Skin epidermis (tissue), 12 donors: Measurements from ENCODE around the gene SEC14L6.

Experiments used
- H3K27ac ChIP-seq, 21 experiments: fragments of 200-600 bp; sonication (generic) in 11 of 21; one replicate each; pipeline ENCODE4 v1.5.0; 2020; ENCODE audit warnings: mild to moderate bottlenecking in 3 of 21, inconsistent platforms in 2 of 21, moderate library complexity in 2 of 21
- H3K4me3 ChIP-seq, 7 experiments: fragments of 200-600 bp; sonication (generic) in 2 of 7; one replicate each; pipeline ENCODE4 v1.5.0; 2020; ENCODE audit warnings: inconsistent platforms in 2 of 7, mild to moderate bottlenecking in 2 of 7, moderate library complexity in 1 of 7

SEC14L6 gene

GRCh38 chr22:30546616-30547015 lies at the start of gene SEC14L6:
Gene SEC14L6, minus strand, starts transcription at chr22:30546741. Its CDS starts 59 bp downstream, at chr22:30546682.
- Histone ChIP-seq H3K27ac (no peak within 1 kb of the TSS), H3K4me3 (no peak within 1 kb of the TSS)

- H3K27ac ChIP-seq, result no peak overlapping the region
- no peak overlapping the region for H3K4me3 ChIP-seq
Measured at GRCh38 chr22:30596199-30596598, 49.7 kb upstream of the SEC14L6 start.

GRCh38 chr22:30592360-30592713 lies 45.8 kb upstream of the SEC14L6 start:
- peak overlapping the region in 6 of 7 experiments; percentile 56 to 98 (median 78) for H3K4me3 ChIP-seq

GRCh38 chr22:30591588-30592359 lies 45.2 kb upstream of the SEC14L6 start, which contains the start of gene PES1:
Gene PES1, minus strand, starts transcription at chr22:30591910. Its CDS starts 77 bp downstream, at chr22:30591833.
- H3K4me3 ChIP-seq, result peak within 1 kb of the TSS; percentile 56 to 98 (median 73)
- peak within 1 kb of the TSS; percentile 28 to 95 (median 87) for H3K27ac ChIP-seq

More at GRCh38 chr22:30592360-30592713, 45.8 kb upstream of the SEC14L6 start:
- peak overlapping the region in 8 of 21 experiments; percentile 86 to 95 (median 92) for H3K27ac ChIP-seq

- peak overlapping the region in 19 of 21 experiments; percentile 73 to 95 (median 87) for H3K27ac ChIP-seq
- H3K4me3 ChIP-seq, result peak overlapping the region; percentile 56 to 98 (median 73)
Measured at GRCh38 chr22:30591191-30591587, 44.6 kb upstream of the SEC14L6 start.

GRCh38 chr22:30586414-30586813 lies 39.9 kb upstream of the SEC14L6 start:
- Histone ChIP-seq H3K4me3 (no peak overlapping the region), H3K27ac (no peak overlapping the region)

GRCh38 chr22:30584441-30584840 lies 37.9 kb upstream of the SEC14L6 start:
- no peak overlapping the region for H3K4me3 ChIP-seq
- no peak overlapping the region for H3K27ac ChIP-seq

- H3K4me3 ChIP-seq, result no peak overlapping the region
- H3K27ac ChIP-seq, result no peak overlapping the region
Measured at GRCh38 chr22:30582788-30583545, 36.4 kb upstream of the SEC14L6 start.

GRCh38 chr22:30582051-30582450 lies 35.5 kb upstream of the SEC14L6 start:
- no peak overlapping the region for H3K4me3 ChIP-seq
- no peak overlapping the region for H3K27ac ChIP-seq

- no peak overlapping the region for H3K27ac ChIP-seq
- H3K4me3 ChIP-seq, result no peak overlapping the region
Measured at GRCh38 chr22:30580896-30581295, 34.4 kb upstream of the SEC14L6 start.

- Histone ChIP-seq H3K27ac (no peak overlapping the region), H3K4me3 (no peak overlapping the region)
Measured at GRCh38 chr22:30578481-30578880, 31.9 kb upstream of the SEC14L6 start.

- Histone ChIP-seq H3K4me3 (no peak overlapping the region), H3K27ac (no peak overlapping the region)
Measured at GRCh38 chr22:30575859-30576258, 29.3 kb upstream of the SEC14L6 start.

GRCh38 chr22:30574997-30575671 lies 28.6 kb upstream of the SEC14L6 start:
- peak overlapping the region in 1 of 7 experiments; percentile 5 for H3K4me3 ChIP-seq
- H3K27ac ChIP-seq, result no peak overlapping the region

GRCh38 chr22:30574095-30574981 lies 27.8 kb upstream of the SEC14L6 start, which contains the start of gene GAL3ST1:
Gene GAL3ST1, minus strand, starts transcription at chr22:30574665. Its CDS starts 17,273 bp downstream, at chr22:30557392.
- H3K4me3 ChIP-seq, result peak within 1 kb of the TSS in 1 of 7 experiments; percentile 5
- no peak within 1 kb of the TSS for H3K27ac ChIP-seq

- H3K27ac ChIP-seq, result no peak overlapping the region
- H3K4me3 ChIP-seq, result no peak overlapping the region
Measured at GRCh38 chr22:30573594-30574094, 27.1 kb upstream of the SEC14L6 start.

- no peak overlapping the region for H3K27ac ChIP-seq
- no peak overlapping the region for H3K4me3 ChIP-seq
Measured at GRCh38 chr22:30572840-30573593, 26.5 kb upstream of the SEC14L6 start.

- Histone ChIP-seq H3K4me3 (no peak overlapping the region), H3K27ac (no peak overlapping the region)
Measured at GRCh38 chr22:30572210-30572609, 25.7 kb upstream of the SEC14L6 start.

- H3K4me3 ChIP-seq, result no peak overlapping the region
- H3K27ac ChIP-seq, result no peak overlapping the region
Measured at GRCh38 chr22:30569674-30570202, 23.2 kb upstream of the SEC14L6 start.
